WTC11 (cell line): Measurements from ENCODE around the gene VARS1. TPM values are rescaled to one million over a fixed set of nuclear protein-coding genes. Genes with fewer than 3 reads are reported as not detected.

Source experiments
- ATAC-seq: fragments of 200-7000 bp; cut with Tn5 transposase; 2 replicates; pipeline ENCODE4 v1.10.0; 2021; ENCODE audit warnings: mild to moderate bottlenecking, moderate library complexity
- CTCF ChIA-PET: fragments of 300-600 bp; sonication (Branson Sonifier 250); formaldehyde crosslinking; loops from one replicate; lab custom pipeline; 2021; ENCODE audit warnings: antibody characterized with exemption; lab: Charles Lee
- POLR2A ChIA-PET: fragments of 350-600 bp; sonication (Branson Sonifier 250); formaldehyde crosslinking; loops from one replicate; lab custom pipeline; 2021; ENCODE audit warnings: antibody characterized with exemption; lab: Charles Lee
- DNase-seq: peaks from one replicate; pipeline ENCODE4 v3.0.0; 2021; ENCODE audit warnings: low spot score
- H3K27ac Mint-ChIP-seq: 2 replicates; pipeline ENCODE4 v1.8.0; 2021; ENCODE audit warnings: mixed read lengths
- H3K27me3 Mint-ChIP-seq: 2 replicates; pipeline ENCODE4 v1.8.0; 2021; ENCODE audit warnings: low read depth, mild to moderate bottlenecking, moderate library complexity, mixed read lengths
- H3K36me3 Mint-ChIP-seq: 2 replicates; pipeline ENCODE4 v1.8.0; 2021; ENCODE audit warnings: mixed read lengths
- H3K4me1 Mint-ChIP-seq: 2 replicates; pipeline ENCODE4 v1.8.0; 2022; ENCODE audit warnings: mixed read lengths
- H3K4me3 Mint-ChIP-seq: 2 replicates; pipeline ENCODE4 v1.8.0; 2021; ENCODE audit warnings: mild to moderate bottlenecking, moderate library complexity, mixed read lengths
- H3K9me3 Mint-ChIP-seq: 2 replicates; pipeline ENCODE4 v1.8.0; 2021; ENCODE audit warnings: mixed read lengths
- AR ChIP-seq: fragments of 250-450 bp; sonication (Bioruptor Pico); IDR thresholded peaks from 2 replicates; pipeline ENCODE4 v1.9.0; 2021; ENCODE audit warnings: mild to moderate bottlenecking
- CDX4 ChIP-seq: fragments of 250-450 bp; sonication (Bioruptor Pico); IDR thresholded peaks from 2 replicates; pipeline ENCODE4 v1.9.0; 2021; ENCODE audit warnings: moderate library complexity, mild to moderate bottlenecking, inconsistent platforms, borderline replicate concordance
- CREM ChIP-seq: sonication (generic); formaldehyde crosslinking; IDR thresholded peaks from 2 replicates; pipeline ENCODE4 v1.8.1; 2022; ENCODE audit warnings: mild to moderate bottlenecking, missing genetic modification reagents, moderate library complexity
- ELF4 ChIP-seq: sonication (generic); formaldehyde crosslinking; IDR thresholded peaks from 2 replicates; pipeline ENCODE4 v1.8.1; 2022; ENCODE audit warnings: low read depth, mild to moderate bottlenecking, moderate library complexity, missing genetic modification reagents
- EMX1 ChIP-seq: fragments of 250-450 bp; sonication (Bioruptor Pico); IDR thresholded peaks from 2 replicates; pipeline ENCODE4 v1.8.0; 2021; ENCODE audit warnings: mild to moderate bottlenecking
- FOXP4 ChIP-seq: sonication (generic); formaldehyde crosslinking; IDR thresholded peaks from 2 replicates; pipeline ENCODE4 v1.8.0; 2022; ENCODE audit warnings: mild to moderate bottlenecking, missing genetic modification reagents
- KAT7 ChIP-seq: sonication (generic); formaldehyde crosslinking; IDR thresholded peaks from 2 replicates; pipeline ENCODE4 v1.8.1; 2023; ENCODE audit warnings: missing genetic modification reagents, mild to moderate bottlenecking, borderline replicate concordance
- NFYB ChIP-seq: sonication (generic); formaldehyde crosslinking; conservative IDR thresholded peaks from 2 replicates; pipeline ENCODE4 v1.8.0; 2022; ENCODE audit warnings: low read depth, missing genetic modification reagents
- PRDM15 ChIP-seq: sonication (generic); formaldehyde crosslinking; IDR thresholded peaks from 2 replicates; pipeline ENCODE4 v1.8.0; 2022; ENCODE audit warnings: missing genetic modification reagents
- ZMAT4 ChIP-seq: fragments of 250-450 bp; sonication (Bioruptor Pico); IDR thresholded peaks from 2 replicates; pipeline ENCODE4 v1.9.0; 2021; ENCODE audit warnings: mild to moderate bottlenecking
- ZNF232 ChIP-seq: sonication (generic); formaldehyde crosslinking; IDR thresholded peaks from 2 replicates; pipeline ENCODE4 v1.8.0; 2022; ENCODE audit warnings: mild to moderate bottlenecking, missing genetic modification reagents
- ZNF317 ChIP-seq: sonication (generic); formaldehyde crosslinking; IDR thresholded peaks from 2 replicates; pipeline ENCODE4 v1.8.1; 2023; ENCODE audit warnings: low read depth, mild to moderate bottlenecking, moderate library complexity, missing genetic modification reagents, borderline replicate concordance
- ZNF396 ChIP-seq: fragments of 250-450 bp; sonication (Bioruptor Pico); IDR thresholded peaks from 2 replicates; pipeline ENCODE4 v1.8.0; 2021; ENCODE audit warnings: mild to moderate bottlenecking, moderate library complexity, borderline replicate concordance
- total RNA-seq: library from RNA; stranded (reverse); gene quantifications from 3 replicates; pipeline ENCODE4 v1.2.3, GENCODE V29; 2021

VARS1 gene
- total RNA-seq, 1 experiment from 2014 or later = 177 TPM

- no peak for TF ChIP-seq ZNF317 (CRISPR knock-in tag)
Observed at GRCh38 chr6:31814677-31815024, 19.1 kb upstream of the VARS1 start (continued).

- no peaks in the 10 kb centered on the region; the same call in none of the 2 replicates for H3K27me3 Mint-ChIP-seq
- CTCF ChIA-PET = interaction anchor here (0.6 to 2.4 kb wide), 8 partner anchors 17 to 145 kb away, joined by 3 to 19 read pairs (median 4); partner anchors contain the start of genes LY6G5C, NELFE, SKIC2 and VARS1
- no peak for ATAC-seq
Observed at GRCh38 chr6:31813465-31813849, 17.9 kb upstream of the VARS1 start.

More at GRCh38 chr6:31813465-31813849, 17.9 kb upstream of the VARS1 start:
- Mint-ChIP-seq H3K36me3 (peaks cover 4% of the 10 kb centered on the region; the same call in 1 of the 2 replicates), H3K27ac (no peak overlapping the region), H3K9me3 (no peaks in the 10 kb centered on the region; the same call in 1 of the 2 replicates), H3K4me3 (peak overlapping the region; percentile 85), H3K4me1 (peaks cover 18% of the 10 kb centered on the region)
- no peak for DNase-seq
- TF ChIP-seq KAT7 (no peak), AR (CRISPR knock-in tag) (no peak), FOXP4 (no peak), ZNF396 (CRISPR knock-in tag) (no peak), CDX4 (CRISPR knock-in tag) (no peak), ELF4 (no peak), ZNF232 (CRISPR knock-in tag) (no peak), CREM (CRISPR knock-in tag) (no peak), ZMAT4 (CRISPR knock-in tag) (no peak), NFYB (CRISPR knock-in tag) (no peak), EMX1 (no peak), PRDM15 (CRISPR knock-in tag) (no peak)
- POLR2A ChIA-PET = interaction anchor here (0.6 to 2.3 kb wide), 7 partner anchors 7 to 540 kb away, joined by 3 to 18 read pairs (median 6); partner anchors contain the start of genes HSPA1B, VARS1 and VWA7
